GM18867 (cell line): ENCODE data around the gene RET.

Experiments used
- ATAC-seq: cut with Tn5 transposase; IDR thresholded peaks from one replicate; pipeline ENCODE4 v1.9.1; 2021; ENCODE audit warnings: mild to moderate bottlenecking, moderate library complexity; ENCODE audit not compliant: unreplicated experiment

Gene RET

GRCh38 chr10:43061331-43061730, 15.5 kb upstream of the RET start:
- no peak for ATAC-seq

DNA sequence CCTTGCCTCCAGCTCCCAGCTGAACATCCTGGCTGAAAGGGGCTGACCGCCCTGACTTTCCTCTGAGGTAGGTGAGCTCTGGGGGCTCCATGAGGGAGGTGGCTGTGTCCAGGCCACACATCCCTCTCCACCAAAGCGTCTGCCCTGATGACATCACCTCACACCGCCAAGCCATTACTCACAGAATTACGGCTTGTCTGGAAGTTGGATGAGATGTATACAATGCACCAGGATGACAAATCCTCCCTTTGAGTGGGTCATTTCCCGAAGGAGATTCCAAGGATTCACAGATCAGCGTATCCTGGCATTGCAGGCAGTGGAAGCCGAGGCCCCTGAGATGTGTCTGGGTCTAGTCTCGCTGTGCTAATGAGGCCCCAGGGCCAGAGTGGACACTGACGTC, 15.1 kb upstream of the RET start:
- no peak for ATAC-seq

GRCh38 chr10:43062402-43063160, 14.3 kb upstream of the RET start:
- ATAC-seq, result no peak

DNA sequence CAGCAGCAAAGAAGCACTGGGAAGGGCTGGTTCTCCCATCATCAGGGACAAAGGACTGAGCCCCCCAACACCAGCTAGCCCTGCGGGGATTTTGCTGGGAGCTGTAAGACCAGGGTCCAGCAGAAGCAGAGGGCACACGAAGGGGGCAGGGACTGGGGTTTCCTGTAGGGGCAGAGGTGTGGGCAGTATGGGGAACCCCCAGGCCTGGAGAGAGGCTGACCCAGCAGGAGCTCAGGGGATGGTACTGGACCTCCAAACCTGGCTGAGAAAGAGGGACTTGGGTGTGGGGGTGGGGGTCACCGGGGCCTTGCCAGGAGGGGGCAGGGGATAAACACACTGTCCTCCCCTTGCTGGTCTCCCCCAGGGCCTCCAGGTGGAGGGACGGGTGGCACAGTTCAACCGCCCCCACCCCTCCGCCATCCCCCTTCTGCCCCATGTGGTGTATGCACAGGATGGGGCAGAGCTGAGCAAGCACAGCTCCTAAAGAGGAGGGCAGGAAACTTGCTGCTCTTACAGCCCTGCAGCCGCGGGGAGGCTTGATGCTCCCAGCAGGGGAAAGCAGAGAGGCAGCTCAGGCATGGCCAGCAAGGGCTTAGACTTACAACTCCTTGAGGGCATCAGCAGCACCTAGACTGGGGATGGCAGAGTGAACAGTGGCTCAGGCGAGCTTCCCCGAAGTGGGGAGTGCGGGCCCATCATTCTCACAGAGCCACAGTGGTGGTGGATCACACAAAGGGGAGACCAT, 12.4 kb upstream of the RET start:
- ATAC-seq, result no peak

DNA sequence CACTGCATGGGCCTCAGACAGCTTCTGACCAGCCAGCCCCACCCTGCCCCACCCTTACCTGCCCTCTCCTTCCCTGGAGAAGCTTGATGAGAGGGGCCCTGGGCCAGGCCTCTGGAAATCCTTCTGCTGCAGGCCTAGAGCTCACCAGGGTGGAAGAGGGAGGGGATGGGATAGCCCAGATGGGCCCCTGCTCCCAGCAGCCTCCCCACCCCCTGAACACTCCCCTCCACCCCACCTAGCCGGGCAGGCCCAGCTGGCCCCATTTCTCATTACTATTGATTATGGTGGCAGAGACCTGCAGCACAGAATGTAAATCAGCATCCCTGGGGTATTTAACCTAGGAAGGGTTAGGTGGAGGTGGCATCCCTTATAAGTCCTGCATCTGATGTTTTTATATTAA, 11.6 kb upstream of the RET start:
- no peak for ATAC-seq

- no peak for ATAC-seq
Measured at GRCh38 chr10:43065761-43066160, 11.1 kb upstream of the RET start.

DNA sequence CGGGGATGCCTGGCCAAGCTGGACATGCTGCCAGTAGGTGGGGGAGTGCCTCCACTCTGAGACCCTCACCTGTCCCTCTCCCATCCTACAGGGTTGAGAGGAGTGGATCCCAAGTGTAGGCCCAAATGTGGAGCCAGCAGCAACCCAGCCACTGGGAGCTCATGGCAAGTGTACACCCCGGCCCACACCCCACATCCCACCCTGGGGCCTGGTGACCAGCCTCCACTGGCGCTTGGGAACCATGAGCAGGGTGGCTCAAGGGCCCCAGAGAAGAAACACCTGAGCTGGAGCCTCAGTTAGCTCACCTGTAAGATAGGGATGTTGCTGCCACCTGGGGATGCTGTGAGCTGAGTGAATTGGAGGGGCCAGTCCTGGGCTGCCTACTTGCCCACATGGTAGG, 10.4 kb upstream of the RET start:
- ATAC-seq, result no peak

GRCh38 chr10:43067391-43068135, 9.3 kb upstream of the RET start:
- no peak for ATAC-seq

- no peak for ATAC-seq
Measured at GRCh38 chr10:43068136-43068395, 8.8 kb upstream of the RET start.

DNA sequence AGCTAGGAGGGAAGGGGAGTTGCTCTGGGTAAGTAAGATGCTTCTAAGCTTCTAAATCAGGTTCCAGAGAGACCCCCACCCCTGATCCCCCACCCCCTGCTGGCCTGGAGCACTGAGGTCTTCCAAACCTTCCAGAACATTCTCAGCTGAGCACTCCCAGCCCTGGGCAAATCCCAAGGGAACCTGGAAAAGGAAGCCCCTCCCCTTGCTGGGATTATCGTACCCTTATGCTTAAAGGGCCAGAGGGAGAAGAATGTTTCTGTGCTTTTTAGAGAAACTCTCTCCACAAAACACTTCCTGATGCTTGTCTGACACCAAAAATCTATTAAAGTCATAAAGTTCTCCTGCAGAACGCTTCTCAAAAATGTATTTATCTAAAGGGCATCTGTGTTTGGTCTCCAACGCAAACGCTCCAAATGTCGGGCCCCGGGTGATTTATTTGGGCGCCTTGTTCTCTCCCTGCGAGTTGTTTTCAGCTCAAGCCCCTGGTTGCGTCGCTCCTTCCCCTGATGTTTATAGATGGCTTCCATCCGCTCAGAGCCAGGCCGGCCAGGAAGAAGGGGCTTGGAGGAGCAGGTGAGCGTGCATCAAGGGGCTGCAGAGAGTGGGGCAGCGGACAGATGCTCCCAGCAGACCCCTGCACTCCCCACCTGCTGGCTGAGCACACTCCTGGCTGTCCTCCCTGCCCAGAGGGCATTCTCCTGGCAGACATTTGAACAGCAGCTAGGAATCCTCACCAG, 8.2 kb upstream of the RET start:
- ATAC-seq, result no peak

- no peak for ATAC-seq
Measured at GRCh38 chr10:43069211-43069515, 7.7 kb upstream of the RET start.

GRCh38 chr10:43069579-43069978, 7.3 kb upstream of the RET start:
- no peak for ATAC-seq

- ATAC-seq, result no peak
Measured at GRCh38 chr10:43070121-43071085, 6.5 kb upstream of the RET start.

- no peak for ATAC-seq
Measured at GRCh38 chr10:43071865-43072650, 4.8 kb upstream of the RET start.

GRCh38 chr10:43073191-43073590, 3.7 kb upstream of the RET start:
- ATAC-seq, result no peak

GRCh38 chr10:43073721-43074120, 3.1 kb upstream of the RET start:
- ATAC-seq, result no peak

GRCh38 chr10:43074409-43074808, 2.5 kb upstream of the RET start:
- ATAC-seq, result no peak

- ATAC-seq, result no peak
Measured at GRCh38 chr10:43074827-43075611, 1.9 kb upstream of the RET start.

DNA sequence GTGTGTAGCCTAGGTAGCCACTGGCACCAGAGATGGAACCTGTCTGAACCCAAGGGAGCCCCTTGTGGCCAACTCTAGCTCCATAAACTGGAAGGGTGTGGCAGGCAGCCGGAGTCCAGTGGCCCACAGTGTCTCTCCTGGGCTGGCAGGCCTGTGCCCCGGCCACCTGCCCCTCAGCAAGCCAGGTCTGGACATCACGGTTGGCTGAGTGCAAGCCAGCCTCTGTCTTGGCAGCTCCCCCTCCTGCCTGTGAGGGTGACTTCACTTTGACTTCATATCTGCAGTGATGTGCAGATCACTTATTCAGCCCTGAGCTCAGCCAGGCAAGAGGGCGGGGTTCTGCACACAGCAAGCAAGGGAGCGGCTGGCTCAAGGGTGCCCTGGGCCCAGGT, 1.3 kb upstream of the RET start:
- ATAC-seq, result no peak
